HepG2 (cell line): Measurements from ENCODE around the gene IL1RAPL1. TPM values are rescaled to one million over a fixed set of nuclear protein-coding genes. Genes with fewer than 3 reads are reported as not detected.

ENCODE experiments used
- ATAC-seq: fragments of 200-7000 bp; cut with Tn5 transposase; 3 replicates; pipeline ENCODE4 v1.9.1; 2020; ENCODE audit warnings: mild to moderate bottlenecking, moderate library complexity
- BruUV-seq: library from RNA; stranded (reverse); fragments of 400-500 nt; replicated peaks from 2 replicates; lab custom pipeline; 2021; lab: Mats Ljungman, UMichigan
- CTCF ChIA-PET: fragments of 300-600 bp; formaldehyde crosslinking; extraction: SDS; loops from one replicate; lab custom pipeline; 2021; ENCODE audit warnings: low total read pairs, inconsistent platforms, low intra/inter-chr PET ratio; lab: Yijun Ruan, JAX
- POLR2A ChIA-PET: fragments of 350-600 bp; sonication (Branson Sonifier 250); formaldehyde crosslinking; loops from one replicate; lab custom pipeline; 2020; ENCODE audit warnings: antibody characterized with exemption, inconsistent platforms; lab: Yijun Ruan, JAX
- DNase-seq: peaks from one replicate; pipeline ENCODE4 v3.0.0-alpha.2; 2015; ENCODE audit warnings: low spot score
- FAIRE-seq: peaks from 3 replicates; lab custom pipeline; 2011; peaks lifted over from hg19 to GRCh38; lab: Jason Lieb, UNC
- H2AFZ ChIP-seq: one replicate; pipeline ENCODE4 v1.6.1; 2011; ENCODE audit warnings: low read length, inconsistent platforms
- H3K27ac ChIP-seq: fragments of 300-600 bp; 3 replicates; pipeline ENCODE4 v1.8.0; 2011; ENCODE audit warnings: mixed run types, mild to moderate bottlenecking, mixed read lengths, low read length, inconsistent platforms; ENCODE audit not compliant: insufficient read depth; ENCODE audit errors: extremely low read length
- H3K27me3 ChIP-seq, 2 experiments: fragments of 200-600 bp in 1 of 2; 2 replicates in 1 of 2; 3 replicates in 1 of 2; pipeline versions ENCODE4 v1.6.0 to v1.8.0; 2011; ENCODE audit warnings: low read length in 2 of 2, mild to moderate bottlenecking in 2 of 2, moderate library complexity in 2 of 2, inconsistent platforms in 1 of 2; ENCODE audit not compliant: insufficient read depth in 2 of 2, control insufficient read depth in 1 of 2
- H3K36me3 ChIP-seq, 2 experiments: fragments of 200-600 bp in 1 of 2; replicated peaks in 1 of 2; 2 replicates in 1 of 2; 3 replicates in 1 of 2; pipeline versions ENCODE4 v1.5.1 to v1.8.0; 2011; ENCODE audit warnings: low read length in 2 of 2, inconsistent platforms in 1 of 2; ENCODE audit not compliant: insufficient read depth in 2 of 2, control insufficient read depth in 1 of 2
- H3K4me1 ChIP-seq: 2 replicates; pipeline ENCODE4 v1.5.1; 2012; ENCODE audit warnings: low read length, inconsistent platforms; ENCODE audit not compliant: insufficient read depth
- H3K4me2 ChIP-seq: 2 replicates; pipeline ENCODE4 v1.6.0; 2011; ENCODE audit warnings: low read depth, low read length, inconsistent platforms
- H3K4me3 ChIP-seq, 3 experiments: fragments of 200-600 bp in 1 of 3; sonication (generic), shearing (Covaris generic) in 1 of 3; replicated peaks in 1 of 3; 2 replicates each; pipeline ENCODE4 v1.5.1; 2011 to 2016; ENCODE audit warnings: low read length in 3 of 3, inconsistent platforms in 2 of 3, low read depth in 2 of 3, mild to moderate bottlenecking in 2 of 3, control low read depth in 1 of 3, mixed read lengths in 1 of 3; ENCODE audit not compliant: insufficient read depth in 1 of 3
- H3K79me2 ChIP-seq: one replicate; pipeline ENCODE4 v1.6.1; 2011; ENCODE audit warnings: low read length, inconsistent platforms; ENCODE audit not compliant: insufficient read depth
- H3K9ac ChIP-seq: 2 replicates; pipeline ENCODE4 v1.6.0; 2011; ENCODE audit warnings: mild to moderate bottlenecking, low read depth, low read length, inconsistent platforms; ENCODE audit not compliant: insufficient read depth
- H3K9me3 ChIP-seq: 2 replicates; pipeline ENCODE4 v1.5.1; 2012; ENCODE audit warnings: mild to moderate bottlenecking, low read length
- H4K20me1 ChIP-seq: 2 replicates; pipeline ENCODE4 v1.6.0; 2011; ENCODE audit warnings: inconsistent platforms, mild to moderate bottlenecking, low read length, moderate library complexity; ENCODE audit not compliant: insufficient read depth
- HOXA3 ChIP-seq: sonication (generic); formaldehyde crosslinking; IDR thresholded peaks from 2 replicates; pipeline ENCODE4 v1.5.0; 2020; ENCODE audit warnings: missing genetic modification reagents
- KAT7 ChIP-seq: IDR thresholded peaks from 2 replicates; pipeline ENCODE4 v1.6.1; 2018; ENCODE audit warnings: borderline replicate concordance, missing compliant biosample characterization
- PHF8 ChIP-seq: sonication (generic); formaldehyde crosslinking; IDR thresholded peaks from 2 replicates; pipeline ENCODE4 v1.5.0; 2020; ENCODE audit warnings: missing genetic modification reagents
- POLR2G ChIP-seq: fragments of 200-400 bp; formaldehyde crosslinking; IDR thresholded peaks from 2 replicates; pipeline ENCODE4 v1.6.1; 2018; ENCODE audit warnings: mild to moderate bottlenecking, low read depth, low read length, moderate library complexity
- PRMT3 ChIP-seq: sonication (generic); formaldehyde crosslinking; IDR thresholded peaks from 2 replicates; pipeline ENCODE4 v1.8.1; 2022; ENCODE audit warnings: low read depth, mild to moderate bottlenecking, moderate library complexity, missing genetic modification reagents, borderline replicate concordance
- WGBS: methylation state at CpG from one replicate; pipeline ENCODE4 v1.1.6; 2017; ENCODE audit warnings: low lambda C conversion rate; 5-methylcytosine and 5-hydroxymethylcytosine counted together
- in situ Hi-C: cut with HindIII; loops from 2 replicates; pipeline ENCODE4 v1.10.0; 2017; ENCODE audit warnings: low pct_unique_long_range_greater_than_20kb; ENCODE audit not compliant: extremely low pct_ligation_motif_present
- intact Hi-C: fragments of 100-400 bp; cut with micrococcal nuclease; formaldehyde crosslinking; loops from one replicate; pipeline ENCODE4 v1.10.0; 2022; ENCODE audit not compliant: unreplicated experiment
- polyA plus RNA-seq, 8 experiments: library from polyadenylated mRNA; depleted of rRNA in 3 of 8; stranded (reverse) in 7 of 8; unstranded in 1 of 8; fragments of >200 nt; fragmentation: Illumina TruSeq in 4 of 8; extraction: Trizol in 4 of 8; gene quantifications; 2 replicates each; pipeline versions ENCODE4 v1.2.1 to v1.2.3, GENCODE V29; 2011 to 2016; ENCODE audit warnings: low read depth in 4 of 8, missing spikeins in 1 of 8, mixed read lengths in 1 of 8; ENCODE audit not compliant: insufficient read depth in 1 of 8
- total RNA-seq, 5 experiments: library from RNA; depleted of rRNA; stranded (reverse); fragments of >200 nt; fragmentation: Illumina TruSeq; extraction: Trizol; gene quantifications; 2 replicates each; pipeline ENCODE4 v1.2.3, GENCODE V29; 2016; ENCODE audit warnings: low read depth in 1 of 5

The IL1RAPL1 gene
- total and polyA plus RNA-seq, 2 of the 13 experiments (the other 11 are each of a cell fraction or from before 2014, with no cell fraction given) = 0.04 TPM; not detected in 1

GRCh38 chrX:28969126-28969525, 381.9 kb downstream of the IL1RAPL1 start:
- no peak for DNase-seq
- Histone ChIP-seq H3K4me2 (no peak overlapping the region), H3K27me3 (no peaks in the 10 kb centered on the region), H3K4me1 (no peaks in the 10 kb centered on the region), H3K9ac (no peak overlapping the region), H2AFZ (no peak overlapping the region), H3K4me3 (no peak overlapping the region), H4K20me1 (no peaks in the 10 kb centered on the region), H3K79me2 (no peaks in the 10 kb centered on the region), H3K36me3 (no peaks in the 10 kb centered on the region), H3K9me3 (no peaks in the 10 kb centered on the region), H3K27ac (no peak overlapping the region)
- CTCF ChIA-PET = no interaction called here
- in situ Hi-C loops (no loop called here), intact Hi-C loops (no loop called here)
- no TSS peak for BruUV-seq
- no peak for ATAC-seq
- POLR2A ChIA-PET = no interaction called here
- TF ChIP-seq HOXA3 (no peak), KAT7 (CRISPR knock-in tag) (no peak), POLR2G (no peak)
- no peak for FAIRE-seq

- ATAC-seq (no peak), FAIRE-seq (no peak), DNase-seq (no peak)
- no peaks in the 10 kb centered on the region for H3K79me2 ChIP-seq
- WGBS = 90% methylated on average over 1 of the region's 1 CpG
- no peak overlapping the region for H3K9ac ChIP-seq
- no peaks in the 10 kb centered on the region for H4K20me1 ChIP-seq
- BruUV-seq = no TSS peak
- in situ Hi-C loops (no loop called here), intact Hi-C loops (no loop called here)
- H3K27ac ChIP-seq = no peak overlapping the region
- no peaks in the 10 kb centered on the region for H3K9me3 ChIP-seq
- no peak overlapping the region for H3K4me3 ChIP-seq
- POLR2A ChIA-PET = no interaction called here
- CTCF ChIA-PET = no interaction called here
- H2AFZ ChIP-seq = no peak overlapping the region
- H3K27me3 ChIP-seq = no peaks in the 10 kb centered on the region
- TF ChIP-seq PHF8 (CRISPR knock-in tag) = no peak
- TF ChIP-seq PRMT3 (CRISPR knock-in tag) = no peak
- H3K4me1 ChIP-seq = no peaks in the 10 kb centered on the region
- H3K36me3 ChIP-seq = no peaks in the 10 kb centered on the region
- H3K4me2 ChIP-seq = no peak overlapping the region
Observed at GRCh38 chrX:28979877-28980276, 392.6 kb downstream of the IL1RAPL1 start.
